Testis (tissue), 2 donors: ENCODE data around the gene CDH12.

Source experiments
- CTCF ChIP-seq, 3 experiments: fragments of 450-650 bp in 2 of 3; fragments of 200-600 bp in 1 of 3; sonication (generic) in 1 of 3; IDR thresholded peaks; one replicate each; pipeline ENCODE4 v1.5.1; 2016 to 2019; ENCODE audit warnings: antibody characterized with exemption in 3 of 3, mild to moderate bottlenecking in 2 of 3, moderate library complexity in 1 of 3
- POLR2A ChIP-seq: fragments of 450-650 bp; IDR thresholded peaks from one replicate; pipeline ENCODE4 v1.6.1; 2017; ENCODE audit warnings: antibody characterized with exemption, mild to moderate bottlenecking, moderate library complexity

- TF ChIP-seq POLR2A (no peak), CTCF (IDR thresholded peaks at IDR 0.05) (no peak)
These were observed 118.2 kb downstream of the CDH12 start for GRCh38 chr5:22734907-22735306.
